Right forelimb (tissue), 1 donor: ENCODE results near the gene ST8SIA6.
"Not testable (repeated sequence)": the region's sequence is repeated elsewhere in the genome, so short reads cannot be mapped to it uniquely, and the experiment has no call there.

Source experiments
- DNase-seq: peaks from one replicate; pipeline ENCODE4 v3.0.0-alpha.2; 2018

ST8SIA6 gene

DNA sequence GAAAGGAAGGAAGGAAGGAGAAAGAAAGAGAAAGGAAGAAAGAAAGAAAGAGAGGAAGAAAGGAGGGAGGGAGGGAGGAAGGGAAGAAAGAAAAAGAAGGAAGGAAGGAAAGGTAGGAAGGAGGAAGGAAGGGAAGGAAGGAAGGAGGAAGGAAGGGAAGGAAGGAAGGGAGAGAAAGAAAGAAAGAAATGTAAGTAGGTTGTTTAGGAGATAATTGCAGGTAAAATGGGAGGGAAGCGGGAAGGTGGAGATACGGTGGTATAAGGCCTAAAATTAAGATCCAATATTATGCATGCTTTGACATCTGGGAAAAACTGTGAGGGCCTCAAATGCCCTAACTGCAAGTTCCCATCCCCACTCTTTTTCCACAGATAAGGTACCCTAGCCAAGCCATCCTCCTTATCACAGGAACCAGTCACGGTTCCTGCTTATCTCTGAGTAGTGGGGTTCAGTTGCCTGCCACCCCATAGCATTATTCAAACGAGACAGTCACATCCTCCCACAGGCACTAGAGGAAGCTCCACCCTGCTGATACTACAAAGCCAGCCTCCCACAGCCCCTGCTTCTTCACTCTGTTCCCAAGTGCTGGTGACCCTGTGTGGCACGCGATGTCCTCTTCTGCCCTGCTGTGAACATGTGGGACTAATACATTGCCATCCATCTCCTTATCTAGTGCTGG, 28.7 kb downstream of the ST8SIA6 start:
- no peak for DNase-seq

DNA sequence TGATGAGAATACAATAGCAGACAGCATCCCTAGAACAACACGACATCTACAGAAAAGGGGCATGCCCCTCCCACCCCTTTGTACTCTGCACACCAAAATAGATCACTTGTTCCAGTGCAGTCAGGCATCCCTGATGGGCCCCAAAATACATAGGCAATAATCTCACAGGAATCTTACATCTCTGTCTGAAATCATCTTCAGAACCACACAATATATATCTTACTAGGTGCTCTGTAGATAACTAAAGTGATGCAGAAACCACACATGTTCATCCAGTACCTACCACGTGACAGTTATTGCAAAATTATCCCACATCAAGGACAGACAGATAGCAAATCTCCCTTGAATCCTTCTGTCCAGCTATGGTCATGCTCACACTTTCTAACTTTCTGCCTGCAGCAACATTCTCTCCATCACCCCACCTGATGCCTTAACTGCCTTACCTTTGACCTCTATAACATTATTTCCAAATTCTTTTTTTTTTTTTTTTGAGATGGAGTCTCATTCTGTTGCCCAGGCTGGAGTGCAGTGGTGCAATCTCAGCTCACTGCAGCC, 30.7 kb downstream of the ST8SIA6 start:
- no peak for DNase-seq

DNA sequence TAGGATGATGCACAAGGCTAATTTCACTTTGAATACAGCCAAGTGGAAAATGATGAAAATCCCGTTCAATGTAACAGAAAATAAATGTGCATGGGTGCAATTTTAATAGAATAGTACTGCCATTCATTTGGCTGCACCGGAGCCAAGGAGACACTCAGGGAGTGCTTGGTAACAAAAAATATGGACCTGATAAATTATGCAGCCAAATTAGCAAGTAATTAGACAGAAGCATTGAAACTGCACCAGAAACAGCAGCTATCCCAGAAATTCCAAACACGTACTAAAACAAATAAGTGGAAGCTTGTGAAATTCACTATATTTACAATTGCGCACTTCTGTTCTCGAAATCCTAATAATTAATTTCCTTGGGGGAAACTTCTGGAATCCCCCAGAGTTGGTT, 31.5 kb downstream of the ST8SIA6 start:
- DNase-seq: no peak

GRCh38 chr10:17418249-17418648, 36.1 kb downstream of the ST8SIA6 start:
- DNase-seq: no peak

- no peak for DNase-seq
Measured at GRCh38 chr10:17416442-17417211, 37.8 kb downstream of the ST8SIA6 start.

DNA sequence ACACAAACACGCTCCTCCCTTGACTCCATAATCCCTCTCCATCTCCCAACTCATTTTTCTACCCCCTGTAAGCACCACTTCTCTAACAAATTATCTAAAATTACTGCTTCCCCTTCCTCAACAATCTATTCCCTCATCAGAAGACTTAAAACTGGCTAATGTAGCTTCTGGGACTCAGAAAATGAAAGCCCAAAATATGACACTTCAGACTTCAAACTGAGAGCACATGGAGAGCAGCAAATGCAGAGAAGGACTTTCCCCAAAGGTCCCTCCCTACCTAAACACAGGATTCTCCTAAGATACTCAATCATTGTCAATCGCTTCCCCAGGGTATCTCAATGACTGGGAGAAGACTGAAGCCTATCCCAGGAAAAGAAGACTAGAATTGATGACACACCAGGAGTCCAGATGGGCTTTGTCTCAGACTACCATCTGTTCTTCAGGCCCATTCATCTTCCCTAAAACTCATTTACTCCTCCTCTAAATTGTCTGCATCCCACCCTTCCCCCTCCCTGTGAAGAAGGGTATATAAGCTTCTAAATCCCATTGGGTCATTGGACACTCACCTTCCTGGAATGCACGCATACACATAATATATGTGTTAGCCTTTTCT, 39.2 kb downstream of the ST8SIA6 start:
- no peak for DNase-seq

GRCh38 chr10:17414484-17414883, 39.9 kb downstream of the ST8SIA6 start:
- no peak for DNase-seq

DNA sequence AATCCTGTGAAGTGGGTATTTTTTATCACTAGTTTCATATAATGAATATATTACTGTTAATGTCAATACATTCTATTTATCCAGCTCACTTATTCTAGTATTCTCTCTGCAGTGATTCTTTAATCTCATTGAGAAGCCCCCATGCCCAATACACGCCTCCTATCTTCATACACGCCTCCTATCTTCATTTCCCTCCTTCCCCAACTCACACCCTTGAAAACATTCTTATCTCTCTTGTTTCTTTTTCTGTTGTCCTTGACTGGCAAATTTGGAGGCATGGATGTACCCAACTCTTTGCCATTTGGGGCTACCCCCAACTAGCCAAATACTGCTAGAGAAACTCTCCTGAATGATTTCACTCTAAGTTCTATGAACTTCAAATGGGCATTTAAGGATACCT, 40.5 kb downstream of the ST8SIA6 start:
- DNase-seq: no peak

GRCh38 chr10:17412323-17412722, 42.1 kb downstream of the ST8SIA6 start:
- DNase-seq: no peak

- no peak for DNase-seq
Measured at GRCh38 chr10:17410907-17411306, 43.5 kb downstream of the ST8SIA6 start.

DNA sequence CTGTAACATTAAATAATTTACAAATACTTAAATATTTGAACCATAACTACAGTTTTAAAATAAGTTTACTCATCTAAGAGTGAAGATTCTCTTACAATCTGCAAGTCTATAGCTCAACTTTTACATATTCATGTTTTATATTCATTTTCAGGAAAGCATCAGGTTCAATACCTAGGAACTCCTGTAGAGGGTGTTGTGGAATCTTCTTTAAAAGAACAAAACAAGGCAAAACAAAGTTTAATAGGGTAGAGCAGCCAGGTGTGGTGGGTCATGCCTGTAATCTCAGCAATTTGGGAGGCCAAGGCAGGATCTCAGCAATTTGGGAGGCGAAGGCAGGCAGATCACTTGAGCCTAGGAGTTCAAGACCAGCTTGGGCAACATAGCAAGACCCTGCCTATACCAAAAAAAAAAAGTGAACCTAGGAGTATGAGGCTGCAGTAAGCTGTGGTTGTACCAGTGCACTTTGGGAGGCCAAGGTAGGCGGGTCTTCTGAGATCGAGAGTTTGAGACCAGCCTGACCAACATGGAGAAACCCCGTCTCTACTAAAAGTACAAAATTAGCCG, 45.1 kb downstream of the ST8SIA6 start:
- DNase-seq: no peak

DNA sequence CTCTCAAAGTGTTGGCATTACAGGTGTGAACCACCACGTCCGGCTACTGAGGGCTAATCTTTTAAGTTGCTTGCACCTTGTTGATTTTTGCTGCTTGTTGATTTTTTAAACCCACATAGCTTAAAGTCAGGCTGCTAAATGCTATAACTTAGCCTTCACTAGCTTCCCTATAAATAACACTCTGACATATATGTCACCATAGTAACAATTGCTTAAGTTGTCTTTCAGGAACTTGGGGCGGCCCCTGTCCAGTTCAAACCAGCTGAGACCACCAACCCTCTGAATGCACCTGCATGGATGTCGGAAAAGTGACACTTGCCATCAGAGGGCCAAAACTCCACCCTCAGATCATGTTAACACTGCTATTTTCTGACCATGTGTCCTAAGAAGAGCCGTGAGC, 47.3 kb downstream of the ST8SIA6 start:
- no peak for DNase-seq

DNA sequence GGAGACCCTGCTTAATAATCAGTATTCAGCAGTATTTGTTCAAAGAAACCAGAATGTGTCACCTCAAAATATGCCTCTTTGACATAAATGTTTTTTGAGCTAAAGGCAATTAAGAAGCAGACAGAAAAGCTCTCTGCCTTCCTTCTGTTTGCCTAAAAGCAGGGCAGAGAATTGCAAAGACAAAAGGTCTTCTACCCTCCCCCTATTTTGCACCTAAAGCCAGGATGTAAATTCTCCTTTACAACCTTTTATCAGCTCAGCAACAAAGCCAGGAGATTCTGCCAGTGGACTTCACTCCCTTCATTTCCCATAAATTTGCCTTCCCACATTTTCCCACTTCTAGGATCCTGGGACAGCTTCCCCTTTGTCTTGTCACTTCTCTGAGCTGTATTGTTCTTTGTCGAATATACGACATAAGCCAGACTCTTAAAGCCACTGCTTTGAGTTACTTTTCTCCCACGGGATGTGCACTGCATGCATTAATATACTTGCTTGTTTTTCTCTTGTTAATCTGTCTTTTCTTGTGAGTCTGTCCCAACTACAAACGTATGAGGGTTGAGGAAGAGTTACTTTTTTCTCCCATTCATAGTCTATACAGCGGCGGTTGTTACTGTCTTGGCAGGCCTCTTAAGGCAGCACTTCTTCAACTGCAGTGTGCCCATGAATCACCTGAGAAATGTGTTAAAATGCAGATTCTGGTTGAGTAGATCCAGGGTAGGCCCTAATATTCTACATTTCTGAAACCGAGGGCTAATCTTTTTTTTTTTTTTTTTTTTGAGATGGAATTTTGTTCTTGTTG, 48.2 kb downstream of the ST8SIA6 start:
- no peak for DNase-seq

DNA sequence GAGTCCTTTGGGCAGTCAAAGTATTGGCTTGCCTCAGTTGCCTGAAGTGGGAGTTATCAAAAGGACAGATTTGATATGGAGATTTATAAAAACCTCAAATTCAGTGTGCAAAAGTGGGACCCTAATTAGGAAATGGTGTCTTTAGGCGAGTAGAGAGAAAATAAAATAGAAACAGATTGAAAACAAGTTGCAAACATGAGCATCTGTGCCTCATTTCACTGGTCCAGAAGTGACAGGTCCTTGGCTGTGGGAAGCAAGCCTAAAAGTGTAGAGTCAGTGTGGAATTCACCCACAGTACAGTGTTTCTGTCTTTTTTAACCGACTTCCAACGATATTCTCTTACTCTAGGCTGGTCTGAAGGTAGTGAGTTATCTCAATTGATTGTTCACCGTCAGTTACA, 51.2 kb downstream of the ST8SIA6 start:
- DNase-seq: no peak

GRCh38 chr10:17402040-17402439, 52.4 kb downstream of the ST8SIA6 start:
- not testable (repeated sequence) for DNase-seq

- no peak for DNase-seq
Measured at GRCh38 chr10:17396004-17396403, 58.4 kb downstream of the ST8SIA6 start.

GRCh38 chr10:17394854-17395253, 59.5 kb downstream of the ST8SIA6 start:
- DNase-seq: no peak

DNA sequence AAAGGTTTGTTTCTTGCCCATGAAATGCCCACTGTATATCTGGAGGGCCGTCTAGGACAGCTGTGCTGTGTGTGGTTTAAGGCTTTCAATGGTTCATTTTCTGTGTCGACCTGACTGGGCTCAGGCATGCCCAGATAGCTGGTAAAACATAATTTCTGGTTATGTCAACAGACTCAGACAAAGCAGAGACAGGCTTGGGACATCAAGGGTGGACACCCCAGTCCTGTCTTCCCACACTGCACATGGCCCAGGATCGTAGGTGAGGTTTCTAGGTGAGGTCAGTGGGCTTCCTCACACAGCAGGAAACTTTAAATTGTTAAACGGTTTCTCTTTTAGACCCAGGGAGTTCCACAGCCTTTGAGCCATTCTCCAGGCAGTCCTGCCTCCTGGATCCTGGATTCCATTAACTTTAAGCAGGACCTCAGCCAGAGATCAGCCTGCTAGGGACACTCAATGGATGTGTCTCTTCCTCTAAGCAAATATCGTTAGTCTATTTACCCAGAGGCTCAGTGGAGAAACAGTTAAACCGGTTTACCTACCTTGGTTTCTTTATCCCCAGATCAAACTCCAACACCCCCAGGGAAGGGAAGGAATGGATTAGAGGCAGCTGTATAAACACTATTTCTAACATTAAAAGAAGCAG, 66.4 kb downstream of the ST8SIA6 start:
- peak; percentile 46 for DNase-seq

- no peak for DNase-seq
Measured at GRCh38 chr10:17386616-17387075, 67.7 kb downstream of the ST8SIA6 start.

- DNase-seq: no peak
Measured at GRCh38 chr10:17386021-17386420, 68.4 kb downstream of the ST8SIA6 start.

GRCh38 chr10:17385066-17385465, 69.3 kb downstream of the ST8SIA6 start:
- no peak for DNase-seq
